Panc1 (cell line): ENCODE results near the gene FMN2. TPM values are rescaled to one million over a fixed set of nuclear protein-coding genes. Genes with fewer than 3 reads are reported as not detected.

Experiments used
- ATAC-seq: fragments of 200-7000 bp; cut with Tn5 transposase; 2 replicates; pipeline ENCODE4 v1.9.1; 2020; ENCODE audit warnings: mild to moderate bottlenecking, moderate library complexity
- BruUV-seq: library from RNA; stranded (reverse); fragments of 400-500 nt; replicated peaks from 2 replicates; lab custom pipeline; 2021; lab: Mats Ljungman, UMichigan
- CTCF ChIA-PET: fragments of 300-600 bp; sonication (Branson Sonifier 250); formaldehyde crosslinking; loops from one replicate; lab custom pipeline; 2022; ENCODE audit warnings: antibody characterized with exemption; lab: Charles Lee
- POLR2A ChIA-PET: fragments of 300-600 bp; sonication (Branson Sonifier 250); formaldehyde crosslinking; loops from one replicate; lab custom pipeline; 2022; ENCODE audit warnings: antibody characterized with exemption; lab: Charles Lee
- DNase-seq: peaks from one replicate; pipeline ENCODE4 v3.0.0-alpha.2; 2010; ENCODE audit warnings: low read depth, low spot score
- H3K27ac ChIP-seq: 2 replicates; pipeline ENCODE4 v1.5.1; 2011; ENCODE audit warnings: mild to moderate bottlenecking, low read length, inconsistent platforms
- H3K27me3 ChIP-seq: fragments of 200-500 bp; sonication (Bioruptor generic); 2 replicates; pipeline ENCODE4 v1.6.0; 2014; ENCODE audit warnings: low read length, inconsistent platforms; ENCODE audit not compliant: control insufficient read depth, insufficient read depth
- H3K36me3 ChIP-seq: fragments of 200-500 bp; sonication (Bioruptor generic); 2 replicates; pipeline ENCODE4 v1.5.1; 2014; ENCODE audit warnings: inconsistent platforms, mild to moderate bottlenecking, low read length, moderate library complexity; ENCODE audit not compliant: control insufficient read depth, insufficient read depth
- H3K4me1 ChIP-seq: 2 replicates; pipeline ENCODE4 v1.5.1; 2011; ENCODE audit warnings: inconsistent platforms, mild to moderate bottlenecking, low read length, moderate library complexity; ENCODE audit not compliant: control insufficient read depth, insufficient read depth
- H3K4me3 ChIP-seq, 2 experiments: 2 replicates each; pipeline ENCODE4 v1.5.1; 2011 to 2012; ENCODE audit warnings: low read depth in 2 of 2, low read length in 2 of 2, mild to moderate bottlenecking in 2 of 2, inconsistent platforms in 1 of 2, moderate library complexity in 1 of 2
- H3K9me3 ChIP-seq: fragments of 200-500 bp; sonication (Bioruptor generic); 2 replicates; pipeline ENCODE4 v1.5.1; 2014; ENCODE audit warnings: low read depth, mild to moderate bottlenecking, inconsistent platforms, low read length, moderate library complexity; ENCODE audit not compliant: control insufficient read depth, insufficient read depth
- POLR2AphosphoS5 ChIP-seq: IDR thresholded peaks from 2 replicates; pipeline ENCODE4 v1.6.1; 2012; ENCODE audit warnings: mild to moderate bottlenecking, low read depth, low read length, moderate library complexity
- REST ChIP-seq, 2 experiments: IDR thresholded peaks; 2 replicates each; pipeline ENCODE4 v1.6.1; 2011 to 2012; ENCODE audit warnings: low read depth in 2 of 2, control low read depth in 1 of 2, low read length in 1 of 2, mild to moderate bottlenecking in 1 of 2, moderate library complexity in 1 of 2; ENCODE audit not compliant: insufficient read depth in 1 of 2
- SIN3A ChIP-seq: IDR thresholded peaks from 2 replicates; pipeline ENCODE4 v1.6.1; 2012; ENCODE audit warnings: low read depth, mild to moderate bottlenecking, low read length, moderate library complexity, borderline replicate concordance; ENCODE audit not compliant: insufficient read depth
- TCF7L2 ChIP-seq: IDR thresholded peaks from 2 replicates; pipeline ENCODE4 v1.6.1; 2011; ENCODE audit warnings: mild to moderate bottlenecking, low read depth, low read length, inconsistent platforms
- in situ Hi-C: cut with HindIII; loops from 2 replicates; pipeline ENCODE4 v1.10.0; 2016; ENCODE audit warnings: low sequenced_read_pairs, low pct_unique_long_range_greater_than_20kb
- intact Hi-C: fragments of 100-400 bp; cut with micrococcal nuclease; formaldehyde crosslinking; loops from one replicate; pipeline ENCODE4 v1.10.0; 2022; ENCODE audit not compliant: unreplicated experiment
- total RNA-seq: library from RNA; stranded (reverse); gene quantifications from one replicate; pipeline ENCODE4 v1.2.1, GENCODE V29; 2021; ENCODE audit not compliant: unreplicated experiment
- TF ChIP-seq, protein P1 (sequence below): fragments of 450-650 bp; IDR thresholded peaks from 2 replicates; pipeline ENCODE4 v1.5.1; 2017; ENCODE audit warnings: mild to moderate bottlenecking

Gene FMN2
- total RNA-seq, 1 experiment from 2014 or later: 1.9 TPM

- intact Hi-C loops: no loop called here
- no peak for ATAC-seq
- CTCF ChIA-PET: no interaction called here
These were observed 259.2 kb downstream of the FMN2 start for GRCh38 chr1:240350910-240351331.

DNA sequence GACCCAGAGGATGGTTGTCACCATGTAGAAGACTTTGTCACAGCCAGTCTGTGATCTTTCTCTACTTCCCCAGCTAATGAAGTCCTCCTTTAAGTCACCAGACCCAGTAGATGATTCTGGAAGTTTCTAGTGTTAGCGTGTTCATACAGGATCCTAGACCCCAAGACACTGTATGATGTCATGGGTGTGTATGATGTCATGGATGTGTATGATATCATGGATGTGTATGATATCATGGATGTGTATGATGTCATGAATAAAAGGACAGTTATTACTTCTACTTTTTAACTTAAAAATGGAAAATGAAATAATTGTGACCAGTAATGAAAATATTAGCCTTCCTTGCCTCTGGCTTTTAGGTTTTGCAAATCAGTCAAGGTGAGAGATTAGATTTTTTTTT is 260.0 kb downstream of the FMN2 start:
- POLR2A ChIA-PET: no interaction called here
- TF ChIP-seq, protein P1, sequence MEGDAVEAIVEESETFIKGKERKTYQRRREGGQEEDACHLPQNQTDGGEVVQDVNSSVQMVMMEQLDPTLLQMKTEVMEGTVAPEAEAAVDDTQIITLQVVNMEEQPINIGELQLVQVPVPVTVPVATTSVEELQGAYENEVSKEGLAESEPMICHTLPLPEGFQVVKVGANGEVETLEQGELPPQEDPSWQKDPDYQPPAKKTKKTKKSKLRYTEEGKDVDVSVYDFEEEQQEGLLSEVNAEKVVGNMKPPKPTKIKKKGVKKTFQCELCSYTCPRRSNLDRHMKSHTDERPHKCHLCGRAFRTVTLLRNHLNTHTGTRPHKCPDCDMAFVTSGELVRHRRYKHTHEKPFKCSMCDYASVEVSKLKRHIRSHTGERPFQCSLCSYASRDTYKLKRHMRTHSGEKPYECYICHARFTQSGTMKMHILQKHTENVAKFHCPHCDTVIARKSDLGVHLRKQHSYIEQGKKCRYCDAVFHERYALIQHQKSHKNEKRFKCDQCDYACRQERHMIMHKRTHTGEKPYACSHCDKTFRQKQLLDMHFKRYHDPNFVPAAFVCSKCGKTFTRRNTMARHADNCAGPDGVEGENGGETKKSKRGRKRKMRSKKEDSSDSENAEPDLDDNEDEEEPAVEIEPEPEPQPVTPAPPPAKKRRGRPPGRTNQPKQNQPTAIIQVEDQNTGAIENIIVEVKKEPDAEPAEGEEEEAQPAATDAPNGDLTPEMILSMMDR: no peak
- TF ChIP-seq POLR2AphosphoS5 (no peak), TCF7L2 (no peak), REST (IDR thresholded peaks at IDR 0.05; ENCODE audit: insufficient read depth in 1 of 2, low read depth in 2 of 2, low read length in 1 of 2) (no peak), SIN3A (no peak)
- H3K4me1 ChIP-seq: no peaks in the 10 kb centered on the region
- H3K9me3 ChIP-seq: no peaks in the 10 kb centered on the region; the same call in 1 of the 2 replicates
- BruUV-seq: no TSS peak
- in situ Hi-C loops: no loop called here
- H3K27me3 ChIP-seq: no peaks in the 10 kb centered on the region
- intact Hi-C loops: no loop called here
- CTCF ChIA-PET: no interaction called here
- H3K36me3 ChIP-seq: no peaks in the 10 kb centered on the region
- no peak overlapping the region for H3K27ac ChIP-seq
- no peak for DNase-seq
- ATAC-seq: no peak
- no peak overlapping the region for H3K4me3 ChIP-seq

More at GRCh38 chr1:240350910-240351331, 259.2 kb downstream of the FMN2 start:
- DNase-seq: no peak
- Histone ChIP-seq H3K27ac (no peak overlapping the region), H3K9me3 (no peaks in the 10 kb centered on the region; the same call in 1 of the 2 replicates), H3K4me3 (no peak overlapping the region), H3K27me3 (no peaks in the 10 kb centered on the region), H3K36me3 (no peaks in the 10 kb centered on the region), H3K4me1 (no peaks in the 10 kb centered on the region)
- BruUV-seq: no TSS peak
- in situ Hi-C loops: no loop called here
- POLR2A ChIA-PET: no interaction called here
- TF ChIP-seq SIN3A (no peak), POLR2AphosphoS5 (no peak), TCF7L2 (no peak), REST (IDR thresholded peaks at IDR 0.05; ENCODE audit: insufficient read depth in 1 of 2, low read depth in 2 of 2, low read length in 1 of 2) (no peak)
- TF ChIP-seq, protein P1: no peak
